HG03571 (cell line): ENCODE measurements around the gene ACR.

ENCODE experiments used
- ATAC-seq: cut with Tn5 transposase; IDR thresholded peaks from one replicate; pipeline ENCODE4 v1.9.1; 2021; ENCODE audit not compliant: unreplicated experiment

The ACR gene

GRCh38 chr22:50702821-50703725, 34.9 kb upstream of the ACR start:
- no peak for ATAC-seq

- no peak for ATAC-seq
Observed at GRCh38 chr22:50703726-50704509, 34.1 kb upstream of the ACR start.

GRCh38 chr22:50704510-50705218, 33.3 kb upstream of the ACR start:
- ATAC-seq = no peak

DNA sequence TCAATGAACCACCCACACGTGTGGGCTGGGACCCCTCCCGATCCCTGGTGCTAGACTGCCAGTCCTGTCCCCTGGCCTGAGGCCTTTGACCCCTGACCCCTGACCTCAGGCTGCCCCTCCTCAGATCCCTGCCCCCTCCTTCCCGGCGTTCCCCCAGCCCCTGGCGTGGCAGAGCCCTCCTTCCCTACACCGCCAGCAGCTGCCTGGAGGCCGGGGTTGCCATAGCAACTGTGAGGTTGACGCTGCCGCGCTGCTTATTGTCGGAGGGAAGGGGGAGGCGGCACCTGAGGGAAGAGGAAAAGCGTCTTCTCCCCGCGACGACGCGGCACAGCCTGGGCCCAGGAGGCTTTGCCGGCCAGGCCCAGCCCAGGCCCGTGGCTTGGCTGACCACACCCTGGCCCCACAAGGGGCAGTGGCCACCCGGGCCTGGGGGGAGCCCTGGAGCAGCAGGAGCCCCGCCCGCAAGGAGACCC, 32.7 kb upstream of the ACR start:
- no peak for ATAC-seq

DNA sequence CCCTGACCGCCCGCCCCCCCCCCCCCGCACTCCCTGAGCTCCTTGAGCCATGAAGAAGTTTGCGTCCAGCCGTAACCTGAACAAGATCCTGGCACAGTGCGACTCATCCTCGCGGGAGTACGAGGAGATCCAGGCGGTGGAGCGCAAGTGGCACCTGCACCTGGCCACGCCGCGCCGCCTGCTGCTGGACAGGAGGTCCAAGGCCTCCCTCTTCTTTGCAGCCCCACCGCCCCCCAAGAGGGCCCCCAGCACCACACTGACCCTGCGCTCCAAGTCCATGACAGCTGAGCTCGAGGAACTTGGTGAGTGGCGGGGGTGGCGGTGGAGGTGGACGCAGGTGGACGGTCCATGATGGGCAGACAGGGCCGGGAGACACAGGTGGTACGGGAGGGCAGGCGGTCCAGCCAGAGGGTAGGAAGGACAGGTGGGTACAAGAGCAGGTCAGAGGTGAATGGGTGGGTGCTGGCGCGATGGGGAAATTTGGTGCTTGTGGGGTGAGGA, 32.1 kb upstream of the ACR start:
- no peak for ATAC-seq

DNA sequence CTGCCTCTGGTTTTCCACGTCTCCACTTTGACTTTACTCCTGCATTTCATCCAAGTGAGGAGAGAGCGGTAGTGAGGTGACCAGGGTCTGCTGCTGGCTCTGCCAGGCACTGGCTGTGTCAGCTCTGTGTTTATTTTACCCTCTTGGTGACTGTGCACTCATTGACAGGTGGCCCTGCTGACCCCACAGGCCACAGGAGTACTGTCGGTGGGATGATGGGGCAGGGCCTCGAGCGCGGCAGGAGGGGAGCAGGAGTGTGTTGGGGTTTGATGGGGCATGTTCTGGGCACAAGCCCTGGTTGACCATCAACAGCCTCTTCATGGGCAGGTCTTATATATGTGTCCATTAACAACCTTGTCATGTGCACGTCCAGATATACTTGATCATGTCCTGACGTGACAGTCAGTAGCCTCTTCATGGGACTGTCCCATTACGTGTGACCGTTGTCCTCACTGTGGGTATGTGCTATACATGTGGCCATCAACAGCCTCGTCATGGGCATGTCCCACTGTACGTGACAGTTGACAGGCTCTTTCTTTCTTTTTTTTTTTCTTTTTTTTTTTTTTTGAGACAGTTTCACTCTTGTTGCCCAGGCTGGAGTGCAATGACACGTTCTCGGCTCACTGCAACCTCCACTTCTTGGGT, 31.4 kb upstream of the ACR start:
- ATAC-seq = no peak

DNA sequence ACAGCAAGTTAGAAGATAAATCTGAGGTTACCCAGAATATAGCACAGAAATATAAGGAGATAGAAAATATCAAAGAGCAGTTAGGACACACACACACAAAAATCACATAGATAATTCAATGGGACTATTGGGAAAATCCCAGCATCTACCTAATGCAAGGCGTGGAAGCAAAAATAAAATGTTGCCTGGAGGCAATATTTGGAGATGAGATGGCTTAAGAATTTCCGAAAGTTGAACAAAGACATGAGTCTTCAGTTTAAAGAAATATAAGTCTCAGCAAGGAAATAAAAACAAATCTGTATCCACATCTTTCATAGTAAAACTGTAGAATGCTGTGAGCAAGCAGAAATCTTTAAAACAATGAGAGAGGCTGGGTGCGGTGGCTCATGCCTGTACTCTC, 29.5 kb upstream of the ACR start:
- ATAC-seq = no peak

GRCh38 chr22:50708996-50709395, 29.0 kb upstream of the ACR start:
- no peak for ATAC-seq

DNA sequence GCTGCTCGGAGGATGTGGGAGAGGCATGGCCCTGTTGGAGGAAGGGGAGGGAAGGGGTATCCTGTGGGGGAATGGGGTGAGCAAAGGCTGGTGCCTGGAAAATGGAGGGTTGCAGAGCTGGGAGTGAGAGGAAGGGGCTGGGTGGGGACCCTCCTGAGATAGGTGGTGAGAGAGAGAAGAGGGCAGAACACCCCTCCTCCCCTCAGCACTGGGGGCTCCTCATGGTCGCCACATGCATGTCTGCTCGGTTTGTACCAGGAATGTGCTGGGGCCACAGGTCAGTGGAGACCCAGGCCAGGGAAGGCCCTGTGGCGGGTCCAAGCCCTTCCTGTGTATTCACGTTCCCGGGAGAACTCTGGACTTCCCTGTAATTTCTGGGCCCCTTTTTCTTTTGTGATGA, 27.8 kb upstream of the ACR start:
- ATAC-seq = no peak

DNA sequence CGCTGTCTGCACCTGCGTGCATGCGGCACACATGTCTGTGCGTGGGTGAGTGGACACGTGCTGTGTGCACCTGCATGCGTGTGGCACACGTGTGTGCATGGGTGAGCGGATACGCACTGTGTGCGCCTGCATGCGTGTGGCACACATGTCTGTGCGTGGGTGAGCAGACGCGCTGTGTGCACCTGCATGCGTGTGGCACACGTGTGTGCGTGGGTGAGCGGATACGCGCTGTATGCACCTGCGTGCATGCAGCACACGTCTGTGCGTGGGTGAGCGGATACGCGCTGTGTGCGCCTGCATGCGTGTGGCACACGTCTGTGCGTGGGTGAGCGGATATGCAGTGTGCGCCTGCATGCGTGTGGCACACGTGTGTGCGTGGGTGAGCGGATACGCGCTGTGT, 27.1 kb upstream of the ACR start:
- no peak for ATAC-seq

GRCh38 chr22:50711446-50712340, 26.3 kb upstream of the ACR start:
- no peak for ATAC-seq

DNA sequence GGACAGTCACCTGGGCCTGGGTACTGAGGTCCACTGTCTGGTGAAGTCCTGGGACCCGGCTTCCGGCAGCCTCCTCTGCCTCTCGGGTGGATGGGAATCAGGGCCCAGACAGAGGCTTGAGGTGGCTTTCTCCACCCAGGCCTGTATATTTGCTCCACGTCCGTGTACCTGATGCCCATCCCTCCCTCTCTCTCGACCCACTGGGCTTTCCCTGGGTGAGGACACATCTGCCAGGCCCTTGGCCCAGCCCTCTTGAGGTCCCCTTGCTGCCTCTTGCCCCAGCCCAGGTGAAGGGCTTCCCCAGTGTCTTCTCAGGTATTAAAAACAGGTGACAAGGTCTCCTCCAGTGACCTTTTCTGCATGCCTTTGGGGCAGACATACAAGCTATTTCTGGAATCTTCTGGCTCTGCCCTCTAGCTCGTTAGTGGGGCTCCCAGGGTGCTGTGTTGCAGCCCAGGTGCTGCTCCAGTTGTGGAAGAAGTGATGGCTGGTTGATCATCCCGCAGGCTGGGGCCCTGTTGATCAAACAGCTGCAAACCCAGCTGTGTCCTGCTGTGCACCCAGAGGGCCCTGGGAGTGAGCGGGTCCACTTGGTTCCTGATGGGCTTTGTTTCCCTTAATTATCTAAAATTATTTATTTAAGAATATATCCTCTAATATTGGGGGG, 25.5 kb upstream of the ACR start:
- no peak for ATAC-seq

DNA sequence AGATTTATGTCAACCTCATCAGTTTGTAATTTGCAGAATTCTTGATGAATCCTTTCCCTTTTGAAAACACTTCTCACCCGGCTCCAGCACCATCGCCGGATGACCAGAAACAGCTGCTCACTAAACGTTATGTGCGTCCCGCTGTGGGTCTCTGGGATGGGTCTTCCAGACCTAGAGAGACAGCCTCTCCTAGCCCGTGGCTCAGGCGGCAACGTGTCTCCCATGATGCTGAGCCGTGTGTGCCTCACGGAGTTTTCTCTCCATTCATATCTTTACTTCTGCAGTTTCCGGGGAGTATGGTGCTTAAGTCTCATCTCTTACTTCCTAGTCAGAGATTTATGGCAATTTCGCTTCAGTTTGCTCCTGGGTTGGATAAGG, 25.0 kb upstream of the ACR start:
- ATAC-seq = no peak

DNA sequence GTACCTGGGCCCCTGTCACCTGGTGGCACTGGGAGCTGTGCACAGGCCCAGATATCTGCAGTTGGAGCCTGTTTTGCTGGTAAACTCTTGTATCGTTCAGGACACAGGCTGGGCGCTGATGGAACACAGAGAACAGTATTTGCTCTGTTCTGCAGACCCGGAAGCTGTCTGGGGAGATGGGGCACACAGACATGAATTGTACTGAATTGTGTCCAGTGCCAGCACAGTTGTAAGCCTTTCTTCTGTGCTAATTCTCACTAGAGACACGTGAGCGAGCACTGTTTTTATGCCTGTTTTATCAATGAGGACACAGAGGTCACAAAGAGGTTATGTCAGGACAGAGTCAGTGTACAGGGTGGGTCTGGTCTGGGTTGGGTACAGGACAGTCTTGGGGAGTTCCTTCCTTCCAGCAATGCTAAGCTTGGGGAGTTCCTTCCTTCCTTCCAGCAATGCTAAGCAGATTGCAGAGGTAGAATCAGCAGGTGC, 24.4 kb upstream of the ACR start:
- no peak for ATAC-seq

DNA sequence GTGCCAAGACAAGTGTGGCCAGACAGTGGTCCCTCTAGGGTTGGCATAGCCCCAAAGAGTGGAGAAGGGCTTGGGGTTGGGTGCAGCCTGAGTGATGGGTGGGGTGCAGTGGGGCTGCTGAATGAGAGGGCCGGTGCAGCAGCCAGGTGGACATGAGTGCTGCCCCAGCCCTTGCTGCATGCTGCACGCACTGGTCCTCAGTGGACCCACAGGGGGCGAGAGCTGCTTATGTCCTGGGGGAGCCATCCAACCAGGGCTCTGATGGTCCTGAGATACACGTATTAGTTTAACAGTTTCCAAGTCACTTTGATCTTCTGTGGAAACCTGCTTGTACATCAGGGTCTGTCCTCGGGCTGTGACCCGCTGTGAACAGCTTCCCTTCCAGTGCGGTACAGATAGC, 23.9 kb upstream of the ACR start:
- ATAC-seq = no peak

- ATAC-seq = no peak
Observed at GRCh38 chr22:50714631-50715179, 23.3 kb upstream of the ACR start.

DNA sequence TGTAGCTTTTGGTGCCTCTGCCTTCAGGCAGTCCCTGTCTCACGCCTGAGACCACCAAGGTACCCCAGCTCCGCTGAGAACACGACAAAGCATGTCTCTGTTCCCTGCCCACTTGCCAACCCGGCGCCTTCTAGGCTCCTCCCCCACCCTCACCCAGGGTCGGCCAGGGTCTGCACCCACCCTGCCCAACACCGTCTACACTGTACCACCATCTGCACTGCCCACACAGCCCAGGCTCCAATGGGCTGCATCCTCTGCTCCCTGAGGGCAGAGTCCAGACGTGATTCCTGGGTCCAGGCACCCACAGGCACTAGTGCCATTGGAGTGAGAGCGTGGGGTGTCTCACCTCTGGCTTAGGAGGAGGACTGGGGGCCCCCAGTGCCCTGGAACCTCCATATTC, 22.8 kb upstream of the ACR start:
- no peak for ATAC-seq

DNA sequence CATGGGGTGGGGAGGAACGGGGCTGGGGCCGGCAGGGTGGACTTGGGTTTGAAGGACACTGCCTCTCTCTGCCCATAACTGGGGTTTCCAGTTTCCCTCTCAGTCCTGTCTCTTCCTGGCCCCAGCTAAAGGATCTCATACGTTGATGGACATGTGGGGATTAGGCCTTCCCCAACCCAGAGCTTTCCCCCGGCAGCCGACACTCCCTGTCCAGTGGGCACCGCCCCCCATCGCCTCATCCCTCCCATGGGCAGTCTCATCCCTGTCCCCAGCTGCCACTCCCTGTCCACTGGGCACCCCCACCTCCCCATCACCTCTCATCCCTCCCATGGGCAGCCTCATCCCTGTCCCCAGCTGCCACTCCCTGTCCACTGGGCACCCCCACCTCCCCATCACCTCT, 22.2 kb upstream of the ACR start:
- ATAC-seq = no peak
